Hematopoietic multipotent progenitor cell treated with erythropoietin and hydrocortisone succinate and interleukin-3 and kit ligand, for 6 days (in vitro differentiated cells): ENCODE data around the gene IWS1.
"Not testable (repeated sequence)": the region's sequence is repeated elsewhere in the genome, so short reads cannot be mapped to it uniquely, and the experiment has no call there.

ENCODE experiments used
- DNase-seq: peaks from one replicate; pipeline ENCODE4 v3.0.0-alpha.2; 2015

The IWS1 gene

GRCh38 chr2:127560201-127560930 lies 34.1 kb upstream of the IWS1 start:
- no peak for DNase-seq

- no peak for DNase-seq
Observed at GRCh38 chr2:127559454-127559853, 33.2 kb upstream of the IWS1 start.

GRCh38 chr2:127558911-127559310 lies 32.6 kb upstream of the IWS1 start:
- DNase-seq: no peak

- DNase-seq: no peak
Observed at GRCh38 chr2:127552846-127553245, 26.6 kb upstream of the IWS1 start.

- no peak for DNase-seq
Observed at GRCh38 chr2:127552336-127552735, 26.0 kb upstream of the IWS1 start.

GRCh38 chr2:127551221-127551930 lies 25.1 kb upstream of the IWS1 start:
- no peak for DNase-seq

- no peak for DNase-seq
Observed at GRCh38 chr2:127546797-127547196, 20.5 kb upstream of the IWS1 start.

- no peak for DNase-seq
Observed at GRCh38 chr2:127545796-127546195, 19.5 kb upstream of the IWS1 start.

- DNase-seq: no peak
Observed at GRCh38 chr2:127545189-127545588, 18.9 kb upstream of the IWS1 start.

- peak; percentile 71 for DNase-seq
Observed at GRCh38 chr2:127543013-127543501, 16.8 kb upstream of the IWS1 start.

- peak; percentile 17 for DNase-seq
Observed at GRCh38 chr2:127542231-127542630, 15.9 kb upstream of the IWS1 start.

- DNase-seq: no peak
Observed at GRCh38 chr2:127541809-127542208, 15.5 kb upstream of the IWS1 start.

GRCh38 chr2:127537644-127538043 lies 11.4 kb upstream of the IWS1 start:
- DNase-seq: no peak

GRCh38 chr2:127536707-127537541 lies 10.6 kb upstream of the IWS1 start:
- no peak for DNase-seq

- DNase-seq: no peak
Observed at GRCh38 chr2:127535918-127536317, 9.6 kb upstream of the IWS1 start.

GRCh38 chr2:127535422-127535901 lies 9.2 kb upstream of the IWS1 start, which contains the start of gene MYO7B:
MYO7B (plus strand) TSS chr2:127535683; CDS start chr2:127559723, 24,040 bp downstream.
- DNase-seq: no peak

GRCh38 chr2:127532296-127532695 lies 6.0 kb upstream of the IWS1 start:
- DNase-seq: no peak

GRCh38 chr2:127531221-127531648 lies 4.9 kb upstream of the IWS1 start:
- DNase-seq: no peak

- no peak for DNase-seq
Observed at GRCh38 chr2:127530245-127531140, 4.2 kb upstream of the IWS1 start.

GRCh38 chr2:127529416-127529815 lies 3.1 kb upstream of the IWS1 start:
- DNase-seq: not testable (repeated sequence)

- peak; percentile 29 for DNase-seq
Observed at GRCh38 chr2:127528487-127528886, 2.2 kb upstream of the IWS1 start.
